GM10847 (cell line): ENCODE measurements around the gene RIPK3.

Experiments used
- POLR2A ChIP-seq: IDR thresholded peaks from 2 replicates; pipeline ENCODE4 v1.6.1; 2011; ENCODE audit not compliant: insufficient read length; ENCODE audit errors: extremely low read depth

The RIPK3 gene

DNA sequence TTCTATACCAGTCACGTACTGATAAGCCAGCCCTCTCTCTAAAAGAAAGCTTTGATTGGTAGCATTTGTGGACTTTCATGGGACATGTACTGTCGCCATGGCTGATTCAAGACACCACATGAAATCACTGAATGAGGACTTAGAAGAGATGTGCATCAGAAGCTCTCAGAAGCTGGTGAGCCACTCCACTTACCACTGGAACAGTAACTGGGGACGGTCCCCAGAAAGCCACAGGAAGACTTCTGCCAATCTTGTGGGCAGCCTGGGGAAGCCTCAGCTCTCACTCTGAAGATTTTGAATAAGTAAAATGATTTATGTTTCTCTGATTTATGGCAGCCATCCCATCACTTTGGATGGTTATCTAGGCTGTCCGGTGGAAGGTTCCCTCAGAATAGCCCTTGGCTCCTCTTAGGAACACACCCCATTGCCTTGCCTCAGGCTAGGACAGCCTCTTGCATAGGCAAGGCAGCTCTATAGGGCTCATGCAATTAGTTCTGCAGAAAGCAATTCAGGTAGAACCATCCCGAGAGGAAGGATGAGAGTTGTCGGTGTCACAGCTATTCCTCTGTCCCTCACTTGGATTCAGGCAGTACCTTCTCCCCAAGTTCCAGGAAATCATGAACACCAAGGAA lies 50.0 kb downstream of the RIPK3 start:
- TF ChIP-seq POLR2A: no peak

DNA sequence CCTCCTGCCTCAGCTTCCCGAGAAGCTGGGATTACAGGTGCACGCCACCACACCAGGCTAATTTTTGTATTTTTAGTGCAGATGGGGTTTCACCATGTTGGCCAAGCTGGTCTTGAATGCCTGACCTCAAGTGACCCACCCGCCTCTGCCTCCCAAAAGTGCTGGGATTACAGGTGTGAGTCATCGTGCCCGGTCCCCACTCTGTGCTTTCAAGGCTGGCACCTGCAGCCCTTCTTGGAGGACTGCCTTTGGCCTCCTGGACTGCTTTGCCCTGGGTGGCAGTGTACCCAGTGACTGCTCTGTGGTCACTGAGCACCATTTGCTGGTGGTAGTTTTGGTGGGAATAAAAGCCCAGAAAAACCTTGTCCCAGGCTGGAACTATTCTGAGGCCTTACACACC lies 52.8 kb downstream of the RIPK3 start:
- TF ChIP-seq POLR2A: no peak
